ENCODE results near the gene ADAM29. TPM values are rescaled to one million over a fixed set of nuclear protein-coding genes. Genes with fewer than 3 reads are reported as not detected.
"Not testable (repeated sequence)": the region's sequence is repeated elsewhere in the genome, so short reads cannot be mapped to it uniquely, and the experiment has no call there.

Gene ADAM29
- total RNA-seq, 1 donor from 2014 or later: not detected

- DNase-seq: no peak
Observed at GRCh38 chr4:174972911-174973310, 54.8 kb downstream of the ADAM29 start.

DNA sequence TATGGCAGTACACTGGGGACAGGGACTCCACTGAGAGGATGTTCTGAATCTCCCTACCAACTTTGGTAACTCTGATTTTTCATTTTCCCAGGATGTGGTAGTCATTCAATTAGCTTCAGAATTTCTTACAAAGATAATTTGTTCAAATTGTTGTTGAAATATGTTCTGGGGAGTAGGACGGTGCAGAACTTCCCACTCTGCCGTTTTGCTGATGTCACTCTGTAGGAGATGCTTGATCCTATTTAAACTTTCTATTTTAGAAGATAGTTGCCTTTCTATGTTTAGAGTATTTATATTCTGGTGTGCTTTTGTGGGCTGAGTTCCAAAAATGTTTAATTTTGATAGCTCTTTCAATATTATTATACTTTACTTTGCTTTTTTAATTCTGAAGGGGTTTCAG lies 55.2 kb downstream of the ADAM29 start:
- no peak for DNase-seq

- no peak for DNase-seq
Observed at GRCh38 chr4:174983128-174983750, 65.1 kb downstream of the ADAM29 start.

DNA sequence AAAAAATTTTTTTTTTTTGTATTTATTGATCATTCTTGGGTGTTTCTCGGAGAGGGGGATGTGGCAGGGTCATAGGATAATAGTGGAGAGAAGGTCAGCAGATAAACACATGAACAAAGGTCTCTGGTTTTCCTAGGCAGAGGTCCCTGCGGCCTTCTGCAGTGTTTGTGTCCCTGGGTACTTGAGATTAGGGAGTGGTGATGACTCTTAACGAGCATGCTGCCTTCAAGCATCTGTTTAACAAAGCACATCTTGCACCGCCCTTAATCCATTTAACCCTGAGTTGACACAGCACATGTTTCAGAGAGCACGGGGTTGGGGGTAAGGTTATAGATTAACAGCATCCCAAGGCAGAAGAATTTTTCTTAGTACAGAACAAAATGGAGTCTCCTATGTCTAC lies 65.7 kb downstream of the ADAM29 start:
- not testable (repeated sequence) for DNase-seq

DNA sequence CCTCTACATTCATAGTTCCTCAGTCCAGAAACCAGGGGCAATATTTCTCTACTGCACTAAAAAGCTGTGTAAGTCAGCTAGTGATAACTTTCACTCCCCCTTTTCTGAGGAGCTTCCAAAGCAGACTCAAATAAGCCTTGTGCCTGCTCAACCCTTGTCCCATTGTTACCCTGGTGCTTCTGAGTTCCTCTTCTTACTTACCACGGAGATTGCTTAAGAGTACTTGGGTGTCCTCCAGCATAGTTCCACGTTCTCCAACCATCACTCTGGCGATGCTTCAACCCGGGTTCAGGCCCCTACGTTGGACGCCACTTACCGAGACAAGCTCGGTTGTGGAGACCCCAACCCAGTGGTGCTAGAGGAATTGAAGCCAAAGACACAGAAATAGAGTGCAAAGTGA lies 71.6 kb downstream of the ADAM29 start:
- DNase-seq: no peak

DNA sequence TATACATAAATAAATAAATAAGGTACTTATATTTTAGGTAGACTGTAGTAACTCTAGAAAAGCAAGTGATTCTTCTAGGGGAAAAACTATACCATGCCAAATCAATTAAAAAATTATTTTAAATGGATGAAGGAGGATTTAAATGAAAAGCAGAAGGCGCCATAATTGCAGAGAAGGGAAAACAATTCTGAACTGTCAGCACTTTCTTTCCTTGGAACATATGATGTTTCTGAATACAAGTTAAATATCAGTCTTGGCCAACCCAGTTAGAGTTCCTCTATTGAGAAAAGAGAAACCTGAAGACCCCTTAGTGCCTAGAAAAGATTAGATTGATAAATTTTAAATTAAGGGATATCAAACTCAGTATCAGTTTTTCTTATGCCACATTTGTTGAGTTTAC lies 75.8 kb downstream of the ADAM29 start:
- DNase-seq: no peak

- DNase-seq: no peak
Observed at GRCh38 chr4:174996079-174996478, 77.9 kb downstream of the ADAM29 start.

GRCh38 chr4:174999407-174999806 lies 81.2 kb downstream of the ADAM29 start:
- DNase-seq: no peak

DNA sequence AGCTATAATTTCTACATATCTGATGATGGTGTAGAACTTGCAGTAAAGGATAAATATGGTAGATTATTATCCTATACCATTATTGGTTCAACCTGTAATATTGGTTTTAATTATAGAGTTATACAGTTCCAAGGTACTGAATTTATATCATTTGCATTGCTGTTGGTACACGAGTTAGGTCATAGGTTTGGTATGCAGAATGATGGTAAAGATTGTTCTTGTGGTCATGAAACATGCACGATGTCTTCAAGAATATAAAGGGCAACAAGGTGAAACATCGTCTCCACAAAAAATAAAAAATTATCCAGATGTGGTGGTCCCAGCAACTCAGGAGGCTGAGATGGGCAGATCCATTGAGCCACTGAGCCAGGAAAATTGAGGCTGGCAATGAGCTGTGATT lies 99.6 kb downstream of the ADAM29 start:
- DNase-seq: no peak

DNA sequence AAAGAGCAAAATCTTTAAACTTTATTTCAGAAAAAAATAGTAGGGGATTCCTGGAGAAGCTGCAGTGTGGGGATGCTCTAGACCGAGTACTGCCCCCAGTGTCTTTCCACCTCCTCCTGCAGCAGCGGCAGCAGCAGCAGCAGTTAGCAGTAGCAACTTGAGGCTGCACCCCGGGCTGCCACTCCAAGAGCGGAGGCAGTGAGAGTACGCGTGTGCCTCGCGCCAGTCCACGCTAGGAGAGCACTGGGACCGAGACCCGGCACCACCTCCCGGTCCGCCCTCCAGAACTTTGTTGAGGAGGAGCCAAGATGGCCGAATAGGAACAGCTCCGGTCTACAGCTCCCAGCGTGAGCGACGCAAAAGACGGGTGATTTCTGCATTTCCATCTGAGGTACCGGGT lies 101.3 kb downstream of the ADAM29 start:
- DNase-seq: not testable (repeated sequence)

Other genes starting within 250 kb of the ADAM29 start
- gene GLRA3, start 89.1 kb upstream of the ADAM29 start, total RNA-seq: not detected in 2 replicates

Measured in dermis blood vessel endothelial cell (primary cell).